DMS 273 (cell line): ENCODE measurements around the gene ATF4.
A peak's percentile ranks its signal among the peaks of the same experiment; 100 is the strongest.
"Not testable (repeated sequence)": the region's sequence is repeated elsewhere in the genome, so short reads cannot be mapped to it uniquely, and the experiment has no call there.

Experiments used
- DNase-seq: peaks from one replicate; lab custom pipeline; 2025; ENCODE audit not compliant: unreplicated experiment; lab: John Stamatoyannopoulos, UW

The ATF4 gene

GRCh38 chr22:39510529-39511149, 9.7 kb upstream of the ATF4 start:
- DNase-seq = no peak

DNA sequence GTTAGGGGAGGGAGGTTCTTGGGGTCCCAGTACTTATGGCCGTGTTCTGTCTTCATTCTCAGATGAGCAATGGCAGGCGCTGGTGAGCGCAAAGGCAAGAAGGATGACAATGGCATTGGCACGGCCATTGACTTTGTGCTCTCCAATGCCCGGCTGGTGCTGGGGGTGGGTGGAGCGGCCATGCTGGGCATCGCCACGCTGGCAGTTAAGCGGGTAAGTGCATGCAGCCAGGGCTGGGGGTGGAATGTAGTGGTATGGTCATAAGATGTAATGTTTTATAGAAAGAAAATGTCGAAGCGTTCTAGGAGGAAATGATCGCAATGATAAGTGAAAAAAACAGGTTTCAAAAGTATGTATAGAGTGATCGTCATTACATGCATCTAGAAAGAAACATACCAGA, 9.1 kb upstream of the ATF4 start:
- no peak for DNase-seq

DNA sequence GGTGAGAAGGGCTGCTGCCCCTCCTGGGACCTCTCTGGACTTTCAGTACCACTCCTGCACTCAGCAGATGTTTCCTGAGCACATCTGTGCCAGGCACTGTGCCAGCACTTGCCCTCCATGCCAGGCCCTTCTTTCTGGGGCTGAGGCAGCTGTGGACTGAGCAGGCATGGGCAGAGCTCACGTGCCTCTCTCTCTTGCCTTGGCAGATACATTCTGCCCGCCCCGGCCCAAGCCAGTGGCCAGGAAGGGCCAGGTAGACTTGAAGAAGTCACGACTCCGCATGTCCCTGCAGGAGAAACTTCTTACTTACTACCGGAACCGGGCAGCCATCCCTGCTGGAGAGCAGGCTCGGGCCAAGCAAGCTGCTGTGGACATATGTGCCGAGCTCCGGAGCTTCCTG, 8.3 kb upstream of the ATF4 start:
- no peak for DNase-seq

DNA sequence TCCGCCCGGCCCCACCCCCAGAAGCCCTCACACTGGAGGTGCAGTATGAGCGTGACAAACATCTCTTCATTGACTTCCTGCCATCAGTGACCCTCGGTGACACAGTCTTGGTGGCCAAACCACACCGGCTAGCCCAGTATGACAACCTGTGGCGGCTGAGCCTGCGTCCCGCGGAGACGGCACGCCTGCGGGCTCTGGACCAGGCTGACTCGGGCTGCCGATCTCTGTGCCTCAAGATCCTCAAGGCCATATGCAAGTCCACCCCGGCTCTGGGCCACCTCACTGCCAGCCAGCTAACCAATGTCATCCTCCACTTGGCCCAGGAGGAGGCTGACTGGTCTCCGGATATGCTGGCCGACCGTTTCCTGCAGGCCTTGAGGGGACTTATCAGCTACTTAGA, 6.6 kb upstream of the ATF4 start:
- no peak for DNase-seq

DNA sequence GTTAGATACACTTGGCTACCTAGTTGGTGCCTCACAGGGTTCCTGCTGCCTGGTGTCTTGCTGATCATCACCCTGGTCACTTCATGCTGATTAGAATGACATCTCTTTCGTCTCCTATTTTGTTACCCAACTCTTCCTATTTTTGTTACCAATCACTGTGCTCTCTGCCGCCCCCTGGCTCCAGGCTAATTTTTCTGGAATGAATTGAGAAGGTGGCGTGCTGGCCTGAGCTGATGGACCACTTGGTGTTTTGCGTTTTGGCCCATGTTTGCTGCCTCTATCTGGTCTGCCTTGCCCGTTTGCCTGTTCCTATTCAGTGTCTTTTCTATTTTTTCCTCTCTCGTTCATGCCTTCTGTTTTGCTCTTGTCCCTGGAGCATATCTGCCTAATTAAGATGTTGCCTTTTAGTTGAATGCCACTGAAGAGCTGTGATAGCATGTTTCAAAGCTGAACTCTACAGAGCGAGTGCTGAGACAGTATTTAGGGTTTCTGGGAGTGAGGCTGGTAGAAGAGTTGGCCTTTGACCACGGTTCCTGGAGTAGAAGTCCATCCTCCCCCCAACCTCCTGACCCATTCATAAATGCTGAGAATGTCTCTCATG, 5.9 kb upstream of the ATF4 start:
- peak; percentile 53 for DNase-seq

GRCh38 chr22:39515266-39516050, 4.9 kb upstream of the ATF4 start:
- DNase-seq = no peak

- no peak for DNase-seq
These were observed 2.9 kb upstream of the ATF4 start for GRCh38 chr22:39517470-39517869.

DNA sequence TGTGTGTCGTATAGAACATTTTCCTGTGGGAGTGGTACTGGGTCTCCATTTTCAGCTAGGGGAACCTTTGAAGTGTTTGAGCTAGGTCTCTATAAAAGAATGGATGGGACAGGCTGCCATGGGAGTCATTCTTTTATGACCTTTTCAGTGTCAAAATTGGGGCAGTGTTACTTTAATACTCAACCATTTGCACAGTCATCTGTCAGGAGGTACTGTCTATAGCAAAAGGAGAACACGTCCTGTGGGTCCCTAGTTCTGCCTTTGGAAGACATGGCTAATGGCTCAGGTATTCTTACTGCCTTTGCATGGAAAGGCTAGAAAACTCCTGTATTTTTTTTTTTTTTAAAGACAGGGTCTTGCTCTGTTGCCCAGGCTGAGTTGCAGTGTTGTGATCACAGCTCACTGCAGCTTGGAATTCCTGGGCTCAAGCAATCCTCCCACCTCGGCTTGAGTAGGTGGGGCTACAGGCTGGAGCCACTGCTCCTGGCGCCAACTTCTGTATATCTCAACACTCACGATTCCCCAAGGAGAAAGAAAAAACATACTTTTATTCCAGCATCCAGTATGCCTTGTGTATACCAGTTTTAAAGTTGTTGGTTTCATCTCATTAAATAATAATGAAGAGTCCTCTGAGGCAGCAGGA, 2.1 kb upstream of the ATF4 start:
- DNase-seq = peak; percentile 41

DNA sequence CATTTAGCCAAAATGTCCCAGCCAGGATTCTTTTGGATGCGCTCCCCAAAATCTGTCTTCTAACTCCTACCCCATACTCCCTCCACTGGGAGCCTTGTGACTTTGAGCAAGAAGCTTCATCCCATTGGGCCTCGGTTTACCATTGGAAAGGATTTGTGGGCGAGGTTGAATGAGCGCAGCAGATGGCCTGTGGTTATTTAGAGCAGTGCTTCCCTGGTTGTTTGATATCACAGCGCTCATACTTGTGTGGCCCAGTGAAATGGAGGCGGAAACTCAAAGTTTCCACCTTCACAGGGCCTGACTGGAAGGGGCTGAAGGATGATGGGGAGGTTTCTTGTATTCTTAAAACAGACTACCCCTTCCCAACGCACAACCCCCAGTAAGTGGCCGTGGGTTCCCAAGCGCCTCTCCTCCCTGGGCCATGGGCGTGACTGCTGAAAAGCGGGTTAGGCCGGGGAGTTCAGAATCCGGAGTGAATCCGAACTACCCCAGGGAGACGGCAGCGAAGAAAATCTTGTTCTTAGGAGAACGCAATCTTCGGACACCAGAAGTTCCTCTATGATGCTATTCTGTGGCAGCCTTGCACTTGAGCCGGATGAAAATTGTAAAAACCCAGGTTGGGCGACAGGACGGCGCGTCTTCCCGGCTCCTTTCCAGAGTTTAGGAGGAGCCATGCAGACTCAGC, 1.2 kb upstream of the ATF4 start:
- DNase-seq = peak; percentile 83

- peak; percentile 98 for DNase-seq
These were observed 609 bp upstream of the ATF4 start for GRCh38 chr22:39519681-39520225.

GRCh38 chr22:39521106-39521885, 934 bp downstream of the ATF4 start:
- not testable (repeated sequence) for DNase-seq

DNA sequence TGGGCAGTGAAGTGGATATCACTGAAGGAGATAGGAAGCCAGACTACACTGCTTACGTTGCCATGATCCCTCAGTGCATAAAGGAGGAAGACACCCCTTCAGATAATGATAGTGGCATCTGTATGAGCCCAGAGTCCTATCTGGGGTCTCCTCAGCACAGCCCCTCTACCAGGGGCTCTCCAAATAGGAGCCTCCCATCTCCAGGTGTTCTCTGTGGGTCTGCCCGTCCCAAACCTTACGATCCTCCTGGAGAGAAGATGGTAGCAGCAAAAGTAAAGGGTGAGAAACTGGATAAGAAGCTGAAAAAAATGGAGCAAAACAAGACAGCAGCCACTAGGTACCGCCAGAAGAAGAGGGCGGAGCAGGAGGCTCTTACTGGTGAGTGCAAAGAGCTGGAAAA, 1.7 kb downstream of the ATF4 start:
- DNase-seq = not testable (repeated sequence)

- DNase-seq = peak; percentile 85
These were observed 2.4 kb downstream of the ATF4 start for GRCh38 chr22:39522567-39523300.

DNA sequence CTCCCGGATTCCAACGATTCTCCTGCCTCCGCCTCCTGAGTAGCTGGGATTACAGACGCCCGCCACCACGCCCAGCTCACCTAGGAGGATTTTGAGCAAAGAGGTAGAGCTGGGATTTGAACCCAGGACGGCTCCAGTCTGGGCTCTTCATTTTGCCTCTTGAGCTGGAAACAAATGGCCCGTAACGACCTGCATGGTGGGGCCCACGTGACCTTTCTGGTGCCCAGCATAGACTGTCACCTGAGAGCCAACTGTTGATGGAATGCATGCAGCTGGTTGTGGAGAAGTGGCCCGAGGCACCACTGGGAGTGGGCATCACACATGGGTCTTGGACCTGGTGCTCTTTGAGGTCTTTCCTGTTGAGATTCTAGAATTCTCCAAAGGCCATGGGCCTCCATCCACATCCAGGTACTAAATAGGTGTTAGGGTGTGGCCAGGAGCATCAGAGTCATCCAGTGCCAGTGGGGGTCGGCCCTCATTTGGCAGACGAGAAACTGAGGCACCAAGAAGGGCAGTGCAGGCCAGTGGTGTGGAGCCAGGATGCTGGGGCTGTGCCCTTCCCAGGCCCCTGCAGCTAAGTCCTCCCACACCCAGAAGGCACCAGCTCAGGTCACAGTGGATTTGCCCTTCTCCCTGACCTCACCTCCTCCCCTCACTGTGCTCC, 3.9 kb downstream of the ATF4 start:
- peak; percentile 50 for DNase-seq

DNA sequence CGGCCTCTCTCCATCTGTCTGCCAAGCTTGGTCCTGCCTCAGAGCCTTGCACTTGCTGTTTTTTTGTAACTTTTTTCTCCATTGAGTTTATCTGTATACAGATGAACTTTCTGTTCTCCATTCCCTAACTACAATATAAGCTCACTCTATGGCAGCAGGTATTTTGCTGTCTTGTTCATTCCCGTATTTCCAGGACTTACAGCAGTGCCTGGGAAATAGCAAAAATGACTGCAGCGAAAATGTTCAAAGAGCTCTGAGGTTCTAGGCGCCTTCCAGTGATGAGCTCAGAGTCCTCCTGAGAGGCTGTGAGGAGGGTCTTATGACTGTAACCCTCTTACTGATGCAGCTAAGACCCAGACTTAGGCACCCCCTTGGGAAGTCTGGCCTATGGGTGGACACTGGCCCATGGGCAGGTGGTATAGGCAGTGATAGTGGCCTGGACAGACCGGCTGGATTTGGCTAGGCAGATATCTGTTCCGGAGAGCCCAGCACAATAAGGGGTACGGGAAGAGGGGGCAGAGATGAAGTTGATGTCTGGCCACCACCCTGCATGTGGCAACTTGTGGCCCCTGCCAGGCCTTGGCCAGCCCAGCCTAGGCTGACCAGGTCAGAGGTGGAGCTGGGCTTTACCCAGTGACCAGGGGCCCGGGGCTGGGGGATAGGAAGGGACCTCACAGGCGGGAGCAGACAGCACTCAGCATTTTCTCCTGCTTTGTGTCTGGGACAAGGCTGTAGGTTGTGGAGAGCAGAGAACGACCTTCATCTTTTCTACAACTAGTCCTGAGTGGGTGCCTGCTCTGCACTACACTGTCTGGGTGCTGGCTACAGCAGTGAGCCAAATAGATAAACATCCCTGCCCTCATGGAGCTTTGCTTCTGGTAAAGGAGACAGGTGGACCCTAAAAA, 4.6 kb downstream of the ATF4 start:
- DNase-seq = peak; percentile 64

DNA sequence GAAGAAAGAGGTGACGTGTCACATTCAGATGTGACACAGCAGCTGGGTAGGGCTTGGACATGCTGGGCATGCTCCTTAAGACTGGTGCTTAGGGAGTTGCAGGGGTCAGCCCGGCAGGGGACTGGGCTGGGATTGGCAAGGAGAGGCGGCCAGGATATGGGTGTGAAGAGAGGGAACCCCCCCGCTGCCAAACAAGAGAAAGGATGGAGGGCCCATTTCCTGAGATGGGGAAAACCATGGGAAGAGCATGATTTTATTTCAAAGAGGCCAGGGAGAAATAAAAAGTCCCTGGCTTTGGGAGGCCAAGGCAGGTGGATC, 5.3 kb downstream of the ATF4 start:
- peak; percentile 55 for DNase-seq

DNA sequence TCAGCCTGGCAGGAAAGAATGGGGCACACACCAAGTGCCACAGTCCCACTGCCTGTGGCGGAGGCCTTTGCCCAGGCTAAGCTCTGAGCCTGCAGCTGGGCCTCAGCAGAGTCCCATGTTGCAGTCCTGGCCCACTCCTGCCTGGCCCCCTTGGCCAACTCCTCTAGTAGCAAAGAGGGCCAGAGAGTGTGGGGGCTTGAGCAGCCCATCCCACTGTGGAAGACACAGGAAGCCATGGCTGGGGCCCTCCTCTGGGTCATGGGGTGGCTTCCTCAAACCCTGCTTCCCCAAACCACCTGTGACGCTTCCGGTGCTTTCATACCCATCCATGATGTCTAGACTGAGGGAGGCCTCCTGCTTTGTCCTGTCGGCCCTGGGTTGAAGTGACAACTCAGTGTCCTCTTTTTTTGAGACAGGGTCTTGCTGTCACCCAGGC, 6.4 kb downstream of the ATF4 start:
- peak; percentile 54 for DNase-seq

- peak; percentile 33 for DNase-seq
These were observed 7.2 kb downstream of the ATF4 start for GRCh38 chr22:39527481-39527961.
